ENCODE measurements around the gene PCDHGB1.
A peak's percentile ranks its signal among the peaks of the same experiment; 100 is the strongest.
"Not testable (repeated sequence)": the region's sequence is repeated elsewhere in the genome, so short reads cannot be mapped to it uniquely, and the experiment has no call there.

PCDHGB1 gene

DNA sequence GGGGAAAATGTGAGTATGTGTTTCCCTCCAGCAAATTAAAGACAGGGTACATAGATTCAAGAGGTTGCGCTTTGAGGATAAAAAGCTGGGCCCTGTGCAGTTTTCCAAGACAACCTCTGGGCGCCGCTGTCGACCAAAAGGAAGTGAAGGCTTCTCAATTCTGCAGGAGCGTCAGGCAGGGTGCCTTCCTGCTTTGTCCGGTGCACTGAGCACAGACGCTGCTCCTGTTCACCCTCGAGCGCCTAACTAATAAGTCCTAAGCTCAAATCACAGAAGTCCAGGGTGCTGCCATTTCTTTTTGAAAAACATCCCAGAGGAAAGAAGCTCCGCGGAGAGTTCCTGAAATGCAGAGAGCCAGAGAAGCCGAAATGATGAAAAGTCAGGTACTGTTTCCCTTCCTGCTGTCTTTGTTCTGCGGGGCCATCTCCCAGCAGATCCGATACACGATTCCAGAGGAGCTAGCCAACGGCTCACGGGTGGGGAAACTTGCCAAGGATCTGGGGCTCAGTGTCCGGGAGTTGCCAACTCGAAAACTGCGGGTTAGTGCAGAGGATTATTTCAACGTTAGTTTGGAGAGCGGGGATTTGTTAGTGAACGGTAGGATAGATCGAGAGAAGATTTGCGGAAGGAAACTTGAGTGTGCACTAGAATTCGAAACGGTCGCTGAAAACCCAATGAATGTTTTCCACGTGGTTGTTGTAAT lies at the start of gene PCDHGB1:
PCDHGB1 (plus strand) TSS at position 183 of the 703 bp plus-strand sequence; CDS start at position 345, 162 bp downstream.
- DNase-seq, result peak in 1 of 2 donors; percentile 43

- no peak for DNase-seq
These were observed 46.1 kb upstream of the PCDHGB1 start, which contains the start of gene SLC25A2 for GRCh38 chr5:141303756-141304155. TSS of gene SLC25A2 (minus strand) at chr5:141304049. CDS start at chr5:141303865, 184 bp downstream.

DNA sequence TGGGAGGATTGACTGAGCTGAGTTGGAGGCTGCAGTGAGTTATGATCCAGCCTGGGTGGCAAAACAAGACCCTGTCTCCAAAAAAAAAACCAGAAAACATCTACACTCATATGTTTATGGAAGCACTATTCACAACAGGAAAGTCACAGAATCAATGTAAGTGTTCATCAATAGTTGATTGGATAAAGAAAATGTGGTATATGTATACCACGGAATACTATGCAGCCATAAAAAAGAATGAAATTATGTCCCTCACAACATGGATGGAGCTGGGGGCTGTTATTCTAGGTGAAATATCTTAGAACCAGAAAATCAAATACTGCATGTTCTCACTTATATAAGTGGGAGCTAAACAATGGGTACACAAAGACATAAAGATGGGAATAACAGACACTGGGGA lies 43.3 kb upstream of the PCDHGB1 start:
- DNase-seq, result no peak

GRCh38 chr5:141313711-141314110 lies 36.2 kb upstream of the PCDHGB1 start:
- no peak for DNase-seq

DNA sequence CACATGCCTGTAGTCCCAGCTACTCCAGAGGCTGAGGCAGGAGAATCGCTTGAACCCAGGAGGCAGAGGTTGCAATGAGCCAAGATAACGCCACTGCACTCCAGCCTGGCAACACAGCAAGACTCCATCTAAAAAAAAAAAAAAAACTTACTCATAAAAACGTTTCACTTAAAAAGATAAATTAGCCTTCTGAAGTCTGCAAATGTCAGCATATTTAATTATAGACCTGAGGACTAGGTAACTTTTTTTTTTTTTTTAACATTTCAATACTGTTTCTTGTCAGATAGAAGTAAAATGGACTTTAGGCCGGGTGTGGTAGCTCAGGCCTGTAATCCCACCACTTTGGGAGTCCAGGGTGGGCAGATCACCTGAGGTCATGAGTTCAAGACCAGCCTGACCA lies 32.9 kb upstream of the PCDHGB1 start:
- DNase-seq, result not testable (repeated sequence)

DNA sequence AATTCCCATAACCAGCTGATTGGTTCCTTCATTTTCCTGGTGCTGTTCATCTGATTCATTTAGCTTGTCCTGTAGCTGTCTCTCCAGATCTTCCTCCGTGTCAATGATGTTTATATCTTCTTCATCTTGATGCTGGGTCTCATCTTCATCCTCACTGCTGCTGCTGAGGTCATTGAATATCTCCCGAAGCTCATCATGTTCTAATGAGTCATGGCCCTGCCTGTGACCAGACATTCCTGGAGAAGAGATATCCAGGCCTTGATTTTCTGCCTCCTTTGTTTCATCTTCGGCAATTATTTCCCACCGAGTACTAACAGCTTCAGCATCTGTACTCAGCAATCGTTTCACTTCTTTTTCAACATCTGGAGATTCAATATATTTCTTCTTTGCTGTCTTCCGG lies 30.7 kb upstream of the PCDHGB1 start:
- no peak for DNase-seq

DNA sequence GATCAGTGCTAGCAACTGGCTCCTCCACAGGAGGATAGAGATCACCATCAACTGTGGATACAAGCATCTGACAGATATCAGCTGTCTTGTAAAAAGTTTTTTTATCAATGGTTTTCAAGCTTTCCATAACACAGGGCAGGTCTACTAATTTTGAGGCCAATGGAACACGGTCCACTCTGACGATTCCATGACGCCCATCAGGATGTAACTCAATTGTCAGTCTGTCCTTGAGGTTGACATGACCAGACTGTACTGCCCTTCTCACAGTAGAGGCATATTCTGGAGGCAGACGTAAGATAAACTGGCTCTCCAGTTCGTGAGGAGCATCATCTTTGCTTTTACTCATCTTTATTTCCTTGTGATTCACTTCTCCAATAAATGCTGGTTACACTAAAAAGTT lies 30.2 kb upstream of the PCDHGB1 start:
- no peak for DNase-seq

- DNase-seq, result peak; percentile 94
These were observed 29.4 kb upstream of the PCDHGB1 start, which contains the start of gene TAF7 for GRCh38 chr5:141320225-141321169. TSS of gene TAF7 (minus strand) at chr5:141320784. CDS start at chr5:141320044, 740 bp downstream.

DNA sequence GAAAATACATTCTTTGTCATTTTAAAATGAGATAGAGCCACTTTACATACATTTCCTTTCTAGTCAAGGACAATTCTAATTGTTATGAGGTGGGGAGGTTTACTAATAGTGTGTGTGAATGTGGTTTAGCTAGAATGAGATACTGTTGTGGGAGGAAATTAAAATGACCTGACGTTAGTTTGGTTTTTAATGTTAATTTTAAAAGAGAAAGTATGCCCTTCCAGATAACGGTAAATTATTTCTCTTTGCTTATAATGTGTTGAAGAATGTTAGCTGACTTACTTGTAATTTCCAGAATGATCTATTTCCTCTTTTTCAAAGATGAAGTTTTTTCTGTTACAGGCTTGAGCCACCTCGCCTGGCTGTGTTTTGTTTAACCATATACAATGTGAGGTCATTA lies 27.6 kb upstream of the PCDHGB1 start:
- DNase-seq, result no peak

GRCh38 chr5:141326088-141326854 lies 23.6 kb upstream of the PCDHGB1 start:
- DNase-seq, result peak; percentile 74 to 77

- no peak for DNase-seq
These were observed 21.7 kb upstream of the PCDHGB1 start for GRCh38 chr5:141328231-141328630.

DNA sequence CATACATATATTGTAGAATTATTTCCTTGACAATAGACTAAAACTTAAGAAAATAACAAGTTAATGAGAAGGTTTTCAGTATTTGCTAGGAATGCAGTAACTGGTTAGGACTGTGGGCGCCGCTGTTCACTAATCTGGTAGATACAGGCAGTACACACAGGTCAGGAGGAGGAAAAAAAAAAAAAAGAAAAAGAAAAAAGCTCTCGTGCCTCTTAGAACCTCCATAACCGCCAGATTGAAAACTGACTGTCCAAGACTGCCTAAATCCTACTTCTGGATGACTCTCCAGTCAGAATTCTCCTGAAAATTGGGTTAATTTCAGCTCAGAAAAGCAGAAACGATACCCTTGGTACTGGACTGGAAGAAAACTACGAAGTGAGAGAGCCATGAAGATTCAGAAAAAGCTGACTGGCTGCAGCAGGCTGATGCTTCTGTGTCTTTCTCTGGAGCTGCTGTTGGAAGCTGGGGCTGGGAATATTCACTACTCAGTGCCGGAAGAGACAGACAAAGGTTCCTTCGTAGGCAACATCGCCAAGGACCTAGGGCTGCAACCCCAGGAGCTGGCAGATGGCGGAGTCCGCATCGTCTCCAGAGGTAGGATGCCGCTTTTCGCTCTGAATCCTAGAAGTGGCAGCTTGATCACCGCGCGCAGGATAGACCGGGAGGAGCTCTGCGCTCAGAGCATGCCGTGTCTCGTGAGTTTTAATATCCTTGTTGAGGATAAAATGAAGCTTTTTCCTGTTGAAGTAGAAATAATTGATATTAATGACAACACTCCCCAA lies 19.4 kb upstream of the PCDHGB1 start, which contains the start of gene PCDHGA1:
PCDHGA1 (plus strand) TSS at position 216 of the 782 bp plus-strand sequence.
- DNase-seq, result peak; percentile 28 to 42

- not testable (repeated sequence) for DNase-seq
These were observed 17.3 kb upstream of the PCDHGB1 start for GRCh38 chr5:141332571-141332970.

GRCh38 chr5:141338538-141339306 lies 11.2 kb upstream of the PCDHGB1 start, which contains the start of gene PCDHGA2:
TSS of gene PCDHGA2 (plus strand) at chr5:141338760.
- DNase-seq, result no peak

- DNase-seq, result not testable (repeated sequence)
These were observed 9.0 kb upstream of the PCDHGB1 start for GRCh38 chr5:141340781-141341354.

- no peak for DNase-seq
These were observed 7.1 kb upstream of the PCDHGB1 start for GRCh38 chr5:141342773-141343172.

DNA sequence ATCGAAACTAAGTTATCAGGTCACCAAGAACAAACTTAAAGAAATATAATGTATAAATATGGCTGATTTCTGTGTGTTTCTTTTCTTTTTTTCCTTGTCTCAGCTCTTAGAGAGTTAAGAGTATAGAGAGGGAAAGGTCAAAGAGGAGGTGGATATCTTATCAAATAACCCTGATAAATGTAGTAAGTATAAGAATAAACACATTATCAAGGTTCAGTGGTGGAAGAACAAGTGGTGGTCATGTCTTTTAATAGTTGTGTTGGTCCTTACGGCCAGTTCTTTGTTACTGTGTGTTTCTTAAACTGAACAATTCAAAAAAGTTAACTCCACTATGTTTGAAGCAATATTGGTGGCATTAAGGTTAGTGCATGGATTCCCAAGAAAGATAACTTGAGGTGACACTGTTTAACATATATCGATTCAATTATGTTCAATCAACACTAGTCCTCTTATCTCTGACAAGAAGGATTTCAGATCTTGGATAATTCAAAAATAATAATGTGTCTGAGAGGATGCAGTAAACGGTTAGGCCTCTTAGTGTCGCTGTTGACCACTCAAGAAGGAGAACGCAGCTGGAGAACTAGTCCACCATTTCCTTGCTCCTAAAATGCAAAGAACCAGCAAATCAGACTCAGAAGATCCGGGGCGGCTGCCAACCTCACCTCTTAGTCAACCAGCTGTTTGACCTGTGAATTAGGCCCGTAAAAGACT lies 6.5 kb upstream of the PCDHGB1 start, which contains the start of gene PCDHGA3:
PCDHGA3 (plus strand) TSS at position 588 of the 711 bp plus-strand sequence. CDS start 205 bp downstream, outside the sequence.
- no peak for DNase-seq

DNA sequence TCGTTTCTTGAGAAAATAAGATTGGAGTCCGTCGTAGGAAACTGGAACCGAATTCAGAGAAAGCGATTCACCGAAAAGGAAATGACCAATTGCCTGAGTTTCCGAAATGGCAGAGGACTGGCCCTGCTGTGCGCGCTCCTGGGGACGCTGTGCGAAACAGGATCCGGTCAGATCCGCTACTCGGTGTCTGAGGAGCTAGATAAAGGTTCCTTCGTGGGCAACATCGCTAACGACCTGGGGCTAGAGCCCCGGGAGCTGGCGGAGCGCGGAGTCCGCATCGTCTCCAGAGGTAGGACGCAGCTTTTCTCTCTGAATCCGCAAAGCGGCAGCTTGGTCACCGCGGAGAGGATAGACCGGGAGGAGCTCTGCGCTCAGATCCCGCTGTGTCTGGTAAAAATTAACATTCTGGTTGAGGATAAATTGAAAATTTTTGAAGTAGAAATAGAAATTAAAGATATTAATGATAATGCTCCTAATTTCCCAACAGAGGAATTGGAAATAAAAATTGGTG lies 5.9 kb upstream of the PCDHGB1 start:
- DNase-seq, result no peak

DNA sequence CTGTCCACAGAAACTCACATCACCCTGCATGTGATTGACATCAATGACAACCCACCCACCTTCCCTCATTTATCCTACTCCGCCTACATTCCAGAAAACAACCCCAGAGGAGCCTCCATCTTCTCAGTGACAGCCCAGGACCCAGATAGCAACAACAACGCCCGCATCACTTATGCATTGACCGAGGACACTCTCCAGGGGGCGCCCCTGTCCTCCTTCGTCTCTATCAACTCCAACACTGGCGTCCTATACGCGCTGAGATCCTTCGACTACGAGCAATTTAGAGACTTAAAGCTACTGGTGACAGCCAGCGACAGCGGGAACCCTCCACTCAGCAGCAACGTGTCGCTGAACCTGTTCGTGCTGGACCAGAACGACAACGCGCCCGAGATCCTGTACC lies 4.6 kb upstream of the PCDHGB1 start:
- no peak for DNase-seq
